ENCODE results near the gene OSTN.
"Not testable (repeated sequence)": the region's sequence is repeated elsewhere in the genome, so short reads cannot be mapped to it uniquely, and the experiment has no call there.

OSTN gene

GRCh38 chr3:191263365-191263764 lies 64.3 kb downstream of the OSTN start:
- DNase-seq (ENCODE audit: low spot score): peak; percentile 36
- no peak for TF ChIP-seq CTCF (IDR thresholded peaks at IDR 0.05; ENCODE audit: extremely low read depth, missing control alignments)

- no peak for TF ChIP-seq CTCF (IDR thresholded peaks at IDR 0.05; ENCODE audit: extremely low read depth, missing control alignments)
- no peak for DNase-seq (ENCODE audit: low spot score)
Measured at GRCh38 chr3:191263850-191264249, 64.8 kb downstream of the OSTN start.

GRCh38 chr3:191268737-191269136 lies 69.7 kb downstream of the OSTN start:
- no peak for DNase-seq (ENCODE audit: low spot score)
- TF ChIP-seq CTCF (IDR thresholded peaks at IDR 0.05; ENCODE audit: extremely low read depth, missing control alignments): no peak

- peak; percentile 26 for DNase-seq (ENCODE audit: low spot score)
- TF ChIP-seq CTCF (IDR thresholded peaks at IDR 0.05; ENCODE audit: extremely low read depth, missing control alignments): no peak
Measured at GRCh38 chr3:191269289-191270085, 70.4 kb downstream of the OSTN start.

GRCh38 chr3:191275244-191275643 lies 76.2 kb downstream of the OSTN start:
- DNase-seq (ENCODE audit: low spot score): not testable (repeated sequence)

GRCh38 chr3:191275751-191276150 lies 76.7 kb downstream of the OSTN start:
- DNase-seq (ENCODE audit: low spot score): no peak
- no peak for TF ChIP-seq CTCF (IDR thresholded peaks at IDR 0.05; ENCODE audit: extremely low read depth, missing control alignments)

GRCh38 chr3:191280111-191280510 lies 81.1 kb downstream of the OSTN start:
- no peak for DNase-seq (ENCODE audit: low spot score)
- TF ChIP-seq CTCF (IDR thresholded peaks at IDR 0.05; ENCODE audit: extremely low read depth, missing control alignments): no peak

GRCh38 chr3:191280882-191281281 lies 81.8 kb downstream of the OSTN start:
- DNase-seq (ENCODE audit: low spot score): no peak

More at GRCh38 chr3:191280882-191281281, 81.8 kb downstream of the OSTN start:
- TF ChIP-seq CTCF (IDR thresholded peaks at IDR 0.05; ENCODE audit: extremely low read depth, missing control alignments): no peak

All from GM20000 (cell line).